ENCODE measurements around the gene LEFTY2. TPM values are rescaled to one million over a fixed set of nuclear protein-coding genes. Genes with fewer than 3 reads are reported as not detected.

Gene LEFTY2
- total and polyA plus RNA-seq, 2 of the 4 experiments (the other 2 are of a cell fraction) = not detected

- no peak overlapping the region for H4K5ac ChIP-seq (ENCODE audit: low read depth, low read length)
- peaks cover 3% of the 10 kb centered on the region; the same call in 1 of the 2 replicates for H3K9me1 ChIP-seq (ENCODE audit: insufficient read depth, low read length)
- dilution Hi-C loops (cut with HindIII; ENCODE audit: low sequenced_read_pairs, unreplicated experiment) = no loop called here
- in situ Hi-C loops (cut with MboI; ENCODE audit: low sequenced_read_pairs) = loop anchor here (5.0 kb wide), 1 partner anchor 442 kb away; no protein-coding TSS in a partner anchor
- peaks cover 17% of the 10 kb centered on the region for H3K36me3 ChIP-seq (ENCODE audit: control insufficient read depth, insufficient read depth, low read length)
- H3K4ac ChIP-seq (ENCODE audit: low read depth, low read length) = no peak overlapping the region
- no peak for ATAC-seq (ENCODE audit: low read depth)
- BruUV-seq (replicated peaks) = no TSS peak
- H3K4me2 ChIP-seq (ENCODE audit: low read depth, low read length) = no peak overlapping the region
- intact Hi-C loops (cut with micrococcal nuclease) = no loop called here
- no peak overlapping the region for H2AFZ ChIP-seq (replicated peaks; ENCODE audit: low read length, poor library complexity)
- H3K79me1 ChIP-seq (ENCODE audit: low read depth in 1 of 2, low read length in 2 of 2) = peaks cover 0 to 6% of the 10 kb centered on the region in 2 experiments; a peak in 3 of 4 replicates
- H3K18ac ChIP-seq (ENCODE audit: low read depth, low read length) = no peak overlapping the region
- no peak overlapping the region for H3K27ac ChIP-seq (ENCODE audit: insufficient read depth, low read length)
- no peaks in the 10 kb centered on the region for H3K9me3 ChIP-seq (ENCODE audit: control insufficient read depth, insufficient read depth, low read length)
- no peak overlapping the region for H3K9ac ChIP-seq (ENCODE audit: low read depth, low read length)
- no peak for TF ChIP-seq RFX5 (IDR thresholded peaks at IDR 0.05; ENCODE audit: low read depth, low read length)
- no peak for TF ChIP-seq RCOR1 (IDR thresholded peaks at IDR 0.05; ENCODE audit: insufficient replicate concordance, low read length)
- TF ChIP-seq RAD21 (IDR thresholded peaks at IDR 0.05; ENCODE audit: low read length) = no peak
- TF ChIP-seq MXI1 (IDR thresholded peaks at IDR 0.05; ENCODE audit: borderline replicate concordance, low read depth, low read length) = no peak
- TF ChIP-seq, protein P1, sequence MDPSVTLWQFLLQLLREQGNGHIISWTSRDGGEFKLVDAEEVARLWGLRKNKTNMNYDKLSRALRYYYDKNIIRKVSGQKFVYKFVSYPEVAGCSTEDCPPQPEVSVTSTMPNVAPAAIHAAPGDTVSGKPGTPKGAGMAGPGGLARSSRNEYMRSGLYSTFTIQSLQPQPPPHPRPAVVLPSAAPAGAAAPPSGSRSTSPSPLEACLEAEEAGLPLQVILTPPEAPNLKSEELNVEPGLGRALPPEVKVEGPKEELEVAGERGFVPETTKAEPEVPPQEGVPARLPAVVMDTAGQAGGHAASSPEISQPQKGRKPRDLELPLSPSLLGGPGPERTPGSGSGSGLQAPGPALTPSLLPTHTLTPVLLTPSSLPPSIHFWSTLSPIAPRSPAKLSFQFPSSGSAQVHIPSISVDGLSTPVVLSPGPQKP (IDR thresholded peaks at IDR 0.05; ENCODE audit: borderline replicate concordance, low read depth, low read length) = no peak
- no peak for TF ChIP-seq MAFK (IDR thresholded peaks at IDR 0.05; ENCODE audit: low read depth, low read length)
- TF ChIP-seq CEBPB (IDR thresholded peaks at IDR 0.05; ENCODE audit: low read depth, low read length) = no peak
- no peak for TF ChIP-seq SMC3 (IDR thresholded peaks at IDR 0.05; ENCODE audit: low read depth, low read length)
- POLR2A ChIA-PET (ENCODE audit: unreplicated experiment) = no interaction called here
- H4K8ac ChIP-seq (ENCODE audit: low read depth in 2 of 2, low read length in 2 of 2) = no peak overlapping the region
- H3K27me3 ChIP-seq (ENCODE audit: control insufficient read depth, insufficient read depth, low read length) = no peaks in the 10 kb centered on the region
- H3K4me1 ChIP-seq (ENCODE audit: control insufficient read depth, insufficient read depth, low read length) = peaks cover 2% of the 10 kb centered on the region; the same call in 1 of the 2 replicates
- no peak overlapping the region for H2AK9ac ChIP-seq (replicated peaks; ENCODE audit: low read depth, low read length, poor library complexity)
- no peak overlapping the region for H2BK15ac ChIP-seq (ENCODE audit: low read depth, low read length)
- CTCF ChIA-PET = no interaction called here
- 83% methylated on average over 1 of the region's 6 CpGs; no CpG with 5 or more reads in 1 of the 2 experiments for WGBS, 2 experiments (ENCODE audit: extremely low coverage in 2 of 2, insufficient read length in 1 of 2)
- H4K20me1 ChIP-seq (ENCODE audit: insufficient read depth, low read length) = peaks cover under 1% of the 10 kb centered on the region; the same call in 1 of the 2 replicates
- no peak overlapping the region for H2AK5ac ChIP-seq (ENCODE audit: low read depth, low read length)
- no peak overlapping the region for H3K23ac ChIP-seq (ENCODE audit: low read depth, low read length)
- H2BK5ac ChIP-seq (ENCODE audit: low read depth, low read length, poor library complexity, severe bottlenecking) = no peak overlapping the region
- no peak overlapping the region for H3K14ac ChIP-seq (replicated peaks; ENCODE audit: low read depth, low read length)
- H3K4me3 ChIP-seq (ENCODE audit: insufficient read depth, low read depth, low read length) = no peak overlapping the region
- H4K91ac ChIP-seq (ENCODE audit: insufficient read depth, low read depth, low read length) = no peak overlapping the region
- no peak for DNase-seq
- H3K56ac ChIP-seq (ENCODE audit: extremely low read depth, insufficient read depth, low read length) = no peak overlapping the region
- no peak overlapping the region for H2BK120ac ChIP-seq (ENCODE audit: low read depth, low read length)
- H2BK20ac ChIP-seq (ENCODE audit: low read depth, low read length) = no peak overlapping the region
These were observed 26.6 kb downstream of the LEFTY2 start for GRCh38 chr1:225914391-225914790.
